Liver (tissue), 3 donors: ENCODE measurements around the gene EIF4B.

Experiments
- ATF3 ChIP-seq: IDR thresholded peaks from 2 replicates; pipeline ENCODE4 v1.6.1; 2016; ENCODE audit warnings: antibody characterized with exemption
- CTCF ChIP-seq: fragments of 150-350 bp; IDR thresholded peaks from 2 replicates; pipeline ENCODE4 v1.5.1; 2017; ENCODE audit warnings: improper control_type of control experiment, low read depth, low read length; ENCODE audit not compliant: missing input control
- EGR1 ChIP-seq, 2 donors: IDR thresholded peaks; 2 replicates each; pipeline ENCODE4 v1.6.1; 2016 to 2018; ENCODE audit warnings: antibody characterized with exemption in 2 of 2, low read depth in 2 of 2
- GABPA ChIP-seq, 2 donors: IDR thresholded peaks in 1 of 2; conservative IDR thresholded peaks in 1 of 2; 2 replicates each; pipeline ENCODE4 v1.6.1; 2016; ENCODE audit warnings: antibody characterized with exemption in 2 of 2, mild to moderate bottlenecking in 1 of 2, moderate library complexity in 1 of 2
- JUND ChIP-seq, 2 donors: IDR thresholded peaks; 2 replicates each; pipeline ENCODE4 v1.6.1; 2016; ENCODE audit warnings: antibody characterized with exemption in 2 of 2
- MAX ChIP-seq: IDR thresholded peaks from 2 replicates; pipeline ENCODE4 v1.6.1; 2016; ENCODE audit warnings: antibody characterized with exemption
- NR2F2 ChIP-seq: IDR thresholded peaks from 2 replicates; pipeline ENCODE4 v1.6.1; 2016; ENCODE audit warnings: antibody characterized with exemption
- RAD21 ChIP-seq, 2 donors: IDR thresholded peaks; 2 replicates each; pipeline ENCODE4 v1.6.1; 2016; ENCODE audit warnings: antibody characterized with exemption in 2 of 2, mild to moderate bottlenecking in 2 of 2
- REST ChIP-seq: IDR thresholded peaks from 2 replicates; pipeline ENCODE4 v1.6.1; 2016; ENCODE audit warnings: antibody characterized with exemption, mild to moderate bottlenecking
- RXRA ChIP-seq, 2 donors: IDR thresholded peaks; 2 replicates each; pipeline ENCODE4 v1.6.1; 2017 to 2018; ENCODE audit warnings: antibody characterized with exemption in 2 of 2, mild to moderate bottlenecking in 1 of 2
- SP1 ChIP-seq: IDR thresholded peaks from 2 replicates; pipeline ENCODE4 v1.6.1; 2018; ENCODE audit warnings: antibody characterized with exemption, mild to moderate bottlenecking
- TAF1 ChIP-seq: conservative IDR thresholded peaks from 2 replicates; pipeline ENCODE4 v1.6.1; 2016; ENCODE audit warnings: antibody characterized with exemption, mild to moderate bottlenecking
- ZBTB33 ChIP-seq: IDR thresholded peaks from 2 replicates; pipeline ENCODE4 v1.6.1; 2016; ENCODE audit warnings: antibody characterized with exemption
- donor health status: healthy.
- donor health status: healthy.

- TF ChIP-seq CTCF: no peak
- TF ChIP-seq ATF3: no peak
- TF ChIP-seq TAF1: no peak
- no peak for TF ChIP-seq MAX
- TF ChIP-seq RXRA (IDR thresholded peaks at IDR 0.05): no peak
- TF ChIP-seq REST: no peak
- no peak for TF ChIP-seq RAD21 (IDR thresholded peaks at IDR 0.05)
- TF ChIP-seq GABPA (IDR thresholded peaks at IDR 0.05 in 1 of 2, conservative IDR thresholded peaks at IDR 0.05 in 1 of 2): no peak
- no peak for TF ChIP-seq EGR1 (IDR thresholded peaks at IDR 0.05; ENCODE audit: low read depth in 2 of 2)
- no peak for TF ChIP-seq ZBTB33
- no peak for TF ChIP-seq SP1
- no peak for TF ChIP-seq NR2F2
- no peak for TF ChIP-seq JUND (IDR thresholded peaks at IDR 0.05)
These were observed 28.2 kb downstream of the EIF4B start for GRCh38 chr12:53034459-53034858.
